HG03439 (cell line): ENCODE results near the gene DSTN.

Experiments used
- ATAC-seq: cut with Tn5 transposase; IDR thresholded peaks from one replicate; pipeline ENCODE4 v1.9.1; 2021; ENCODE audit warnings: mild to moderate bottlenecking, moderate library complexity; ENCODE audit not compliant: unreplicated experiment

Gene DSTN

GRCh38 chr20:17579369-17580039, 9.6 kb downstream of the DSTN start:
- no peak for ATAC-seq

- ATAC-seq, result no peak
These were observed 11.0 kb downstream of the DSTN start for GRCh38 chr20:17580895-17581294.

GRCh38 chr20:17583126-17583525, 13.3 kb downstream of the DSTN start:
- ATAC-seq, result no peak

- ATAC-seq, result no peak
These were observed 14.8 kb downstream of the DSTN start for GRCh38 chr20:17584689-17585088.

- ATAC-seq, result no peak
These were observed 16.4 kb downstream of the DSTN start for GRCh38 chr20:17586250-17586649.

- ATAC-seq, result no peak
These were observed 17.3 kb downstream of the DSTN start for GRCh38 chr20:17587148-17587547.

GRCh38 chr20:17587824-17588223, 17.9 kb downstream of the DSTN start:
- ATAC-seq, result no peak

GRCh38 chr20:17589161-17589834, 19.4 kb downstream of the DSTN start:
- ATAC-seq, result no peak

- ATAC-seq, result no peak
These were observed 20.4 kb downstream of the DSTN start for GRCh38 chr20:17590245-17590644.

GRCh38 chr20:17593902-17594301, 24.0 kb downstream of the DSTN start:
- ATAC-seq, result no peak

- no peak for ATAC-seq
These were observed 24.6 kb downstream of the DSTN start for GRCh38 chr20:17594443-17594842.

GRCh38 chr20:17595856-17596255, 26.0 kb downstream of the DSTN start:
- no peak for ATAC-seq

GRCh38 chr20:17598013-17598550, 28.2 kb downstream of the DSTN start:
- ATAC-seq, result no peak

- no peak for ATAC-seq
These were observed 32.1 kb downstream of the DSTN start for GRCh38 chr20:17601957-17602356.

GRCh38 chr20:17602493-17602892, 32.6 kb downstream of the DSTN start:
- ATAC-seq, result no peak

- no peak for ATAC-seq
These were observed 35.3 kb downstream of the DSTN start for GRCh38 chr20:17605131-17605660.

- ATAC-seq, result no peak
These were observed 36.1 kb downstream of the DSTN start for GRCh38 chr20:17606001-17606400.

GRCh38 chr20:17608701-17609497, 39.0 kb downstream of the DSTN start:
- no peak for ATAC-seq

- no peak for ATAC-seq
These were observed 40.0 kb downstream of the DSTN start for GRCh38 chr20:17609811-17610377.

GRCh38 chr20:17610566-17611289, 40.9 kb downstream of the DSTN start:
- ATAC-seq, result no peak

GRCh38 chr20:17611290-17611539, 41.3 kb downstream of the DSTN start:
- no peak for ATAC-seq
